PC-3 (cell line): Measurements from ENCODE around the gene OPN1SW. TPM values are rescaled to one million over a fixed set of nuclear protein-coding genes. Genes with fewer than 3 reads are reported as not detected.
A peak's percentile ranks its signal among the peaks of the same experiment; 100 is the strongest.

Source experiments
- ATAC-seq: fragments of 200-7000 bp; cut with Tn5 transposase; 2 replicates; pipeline ENCODE4 v1.9.1; 2020; ENCODE audit warnings: mild to moderate bottlenecking, moderate library complexity
- BruUV-seq: library from RNA; stranded (reverse); fragments of 400-500 nt; replicated peaks from 2 replicates; lab custom pipeline; 2021; lab: Mats Ljungman, UMichigan
- CTCF ChIA-PET: fragments of 300-600 bp; sonication (Branson Sonifier 250); formaldehyde crosslinking; loops from one replicate; lab custom pipeline; 2022; ENCODE audit warnings: antibody characterized with exemption; lab: Charles Lee
- POLR2A ChIA-PET: fragments of 300-600 bp; sonication (Branson Sonifier 250); formaldehyde crosslinking; loops from one replicate; lab custom pipeline; 2022; ENCODE audit warnings: antibody characterized with exemption; ENCODE audit not compliant: unreplicated experiment; lab: Charles Lee
- DNase-seq: peaks from one replicate; pipeline ENCODE4 v3.0.0-alpha.2; 2015
- H2AFZ ChIP-seq: fragments of 300-600 bp; sonication (generic); 2 replicates; pipeline ENCODE4 v1.6.0; 2016; ENCODE audit warnings: antibody characterized with exemption, low read length
- H3F3A ChIP-seq: fragments of 300-600 bp; sonication (generic); one replicate; pipeline ENCODE4 v1.6.0; 2017; ENCODE audit warnings: antibody characterized with exemption, low read length, control low read depth, mild to moderate bottlenecking; ENCODE audit not compliant: unreplicated experiment
- H3K27ac ChIP-seq: fragments of 300-600 bp; sonication (generic); 2 replicates; pipeline ENCODE4 v1.5.1; 2016; ENCODE audit warnings: mild to moderate bottlenecking, low read length
- H3K27me3 ChIP-seq: fragments of 300-600 bp; sonication (generic); 2 replicates; pipeline ENCODE4 v1.6.1; 2016; ENCODE audit warnings: low read length, mixed read lengths
- H3K36me3 ChIP-seq: fragments of 300-600 bp; sonication (generic); 2 replicates; pipeline ENCODE4 v1.6.1; 2016; ENCODE audit warnings: low read depth, mixed run types, low read length, mixed read lengths
- H3K4me1 ChIP-seq: fragments of 300-600 bp; sonication (generic); 2 replicates; pipeline ENCODE4 v1.5.1; 2016; ENCODE audit warnings: low read length; ENCODE audit not compliant: insufficient read depth
- H3K4me2 ChIP-seq: fragments of 300-600 bp; sonication (generic); 2 replicates; pipeline ENCODE4 v1.6.0; 2016; ENCODE audit warnings: low read length
- H3K4me3 ChIP-seq: fragments of 300-600 bp; sonication (generic); 2 replicates; pipeline ENCODE4 v1.5.1; 2016; ENCODE audit warnings: mild to moderate bottlenecking, low read length, mixed read lengths
- H3K79me2 ChIP-seq: fragments of 300-600 bp; sonication (generic); 2 replicates; pipeline ENCODE4 v1.6.1; 2017; ENCODE audit warnings: low read length, mixed read lengths
- H3K9ac ChIP-seq: fragments of 300-600 bp; sonication (generic); 2 replicates; pipeline ENCODE4 v1.6.0; 2016; ENCODE audit warnings: mild to moderate bottlenecking, low read length
- H3K9me2 ChIP-seq: fragments of 300-600 bp; sonication (generic); replicated peaks from 2 replicates; pipeline ENCODE4 v1.6.1; 2016; ENCODE audit warnings: mixed run types, low read length, mixed read lengths
- H3K9me3 ChIP-seq: fragments of 300-600 bp; sonication (generic); 2 replicates; pipeline ENCODE4 v1.6.1; 2016; ENCODE audit warnings: low read length, mixed read lengths
- H4K20me1 ChIP-seq: fragments of 300-600 bp; sonication (generic); 2 replicates; pipeline ENCODE4 v1.6.1; 2016; ENCODE audit warnings: low read length, mixed read lengths
- CTCF ChIP-seq: fragments of 300-600 bp; sonication (generic); conservative IDR thresholded peaks from 2 replicates; pipeline ENCODE4 v1.5.1; 2017; ENCODE audit warnings: antibody characterized with exemption, low read depth, mild to moderate bottlenecking, low read length
- EZH2 ChIP-seq: fragments of 300-600 bp; sonication (generic); IDR thresholded peaks from one replicate; pipeline ENCODE4 v1.6.1; 2017; ENCODE audit warnings: antibody characterized with exemption, mild to moderate bottlenecking, low read length; ENCODE audit not compliant: unreplicated experiment
- EZH2phosphoT487 ChIP-seq: fragments of 300-600 bp; sonication (generic); IDR thresholded peaks from 2 replicates; pipeline ENCODE4 v1.6.1; 2018; ENCODE audit warnings: mild to moderate bottlenecking, antibody characterized with exemption, low read length, borderline replicate concordance
- intact Hi-C: fragments of 100-400 bp; cut with micrococcal nuclease; formaldehyde crosslinking; loops from 2 replicates; pipeline ENCODE4 v1.9.0; 2023
- total RNA-seq: library from RNA; depleted of rRNA; stranded (reverse); fragments of >200 nt; gene quantifications from 2 replicates; pipeline ENCODE4 v1.2.3, GENCODE V29; 2014

The OPN1SW gene
- total RNA-seq, 1 experiment from 2014 or later, result not detected

DNA sequence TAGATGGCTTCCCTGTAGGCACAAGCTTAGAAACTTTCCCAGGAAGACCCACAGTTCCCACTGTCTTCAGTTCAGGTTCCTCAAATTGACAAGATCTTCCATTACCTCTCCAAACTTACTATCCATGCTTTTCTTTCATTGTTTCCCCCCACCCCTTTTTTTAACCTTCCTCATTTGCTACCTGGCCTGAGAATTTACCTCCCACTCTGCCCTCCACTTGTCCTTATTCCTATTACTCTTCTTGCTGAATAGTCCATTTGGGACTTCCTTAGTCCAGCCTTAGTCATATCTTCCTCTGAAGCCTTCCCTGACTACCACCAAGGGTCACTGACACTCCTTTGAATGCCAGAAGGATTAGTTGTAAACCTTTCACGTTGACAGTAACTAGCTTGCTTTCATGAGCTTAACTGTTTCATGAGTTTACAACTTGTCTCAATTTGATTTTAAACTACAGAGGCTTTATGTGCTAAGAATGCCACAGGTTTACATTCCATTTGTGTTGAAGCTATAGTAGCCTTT lies 37.7 kb downstream of the OPN1SW start:
- intact Hi-C loops, result no loop called here
- Histone ChIP-seq H3K27me3 (no peaks in the 10 kb centered on the region), H3K79me2 (peaks cover 38% of the 10 kb centered on the region), H3K9me2 (no peaks in the 10 kb centered on the region), H3K4me3 (peak overlapping the region; percentile 96; the same call in 1 of the 2 replicates), H2AFZ (peak overlapping the region; percentile 79; the same call in 1 of the 2 replicates), H3K9ac (peak overlapping the region; percentile 95), H3K4me2 (peak overlapping the region; percentile 84), H3F3A (no peaks in the 10 kb centered on the region), H3K4me1 (peaks cover 45% of the 10 kb centered on the region), H4K20me1 (peaks cover 30% of the 10 kb centered on the region), H3K36me3 (0 out of 2 replicates have a peak, but pooled peaks cover under 1% of the 10 kb centered on the region), H3K27ac (peak overlapping the region; percentile 78), H3K9me3 (no peaks in the 10 kb centered on the region)
- DNase-seq, result peak; percentile 83
- ChIA-PET POLR2A (interaction anchor here (0.6 to 1.0 kb wide), 2 partner anchors 53 to 151 kb away, joined by 3 to 4 read pairs; no protein-coding TSS in a partner anchor), CTCF (interaction anchor here (0.5 to 0.6 kb wide), 2 partner anchors 8 to 429 kb away, joined by 3 read pairs; no protein-coding TSS in a partner anchor)
- peak; percentile 42 for ATAC-seq
- no TSS peak for BruUV-seq
- TF ChIP-seq CTCF (no peak), EZH2phosphoT487 (no peak), EZH2 (no peak)

DNA sequence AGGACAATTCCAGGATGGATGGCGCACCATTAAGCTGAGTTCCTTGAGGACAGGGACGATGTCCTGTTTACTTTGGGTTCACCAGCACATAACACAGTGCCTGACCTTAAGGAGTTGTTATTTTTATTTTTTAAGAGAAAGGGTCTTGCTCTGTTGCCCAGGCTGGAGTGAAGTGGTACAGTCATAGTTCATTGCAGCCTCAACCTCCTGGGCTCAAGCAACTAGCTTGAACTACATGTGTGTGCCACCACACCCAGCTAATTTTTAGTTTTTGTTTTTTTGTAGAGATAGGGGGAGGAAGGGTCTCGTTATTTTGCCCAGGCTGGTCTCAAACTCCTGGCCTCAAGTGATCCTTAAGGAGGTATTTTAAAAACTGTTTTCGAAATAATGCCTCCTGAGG lies 38.2 kb downstream of the OPN1SW start:
- ChIA-PET POLR2A (interaction anchor here (0.6 to 1.0 kb wide), 2 partner anchors 54 to 152 kb away, joined by 3 to 4 read pairs; no protein-coding TSS in a partner anchor), CTCF (interaction anchor here (0.6 kb wide), 1 partner anchor 9 kb away, joined by 3 read pairs; no protein-coding TSS in a partner anchor)
- Histone ChIP-seq H3K4me1 (peaks cover 40% of the 10 kb centered on the region), H3F3A (no peaks in the 10 kb centered on the region), H3K4me3 (no peak overlapping the region), H3K9me2 (no peaks in the 10 kb centered on the region), H3K27ac (peak overlapping the region; percentile 78), H3K9me3 (no peaks in the 10 kb centered on the region), H3K27me3 (no peaks in the 10 kb centered on the region), H3K36me3 (no peaks in the 10 kb centered on the region), H3K79me2 (peaks cover 33% of the 10 kb centered on the region), H3K4me2 (peak overlapping the region; percentile 84), H2AFZ (no peak overlapping the region), H4K20me1 (peaks cover 27% of the 10 kb centered on the region), H3K9ac (no peak overlapping the region)
- no TSS peak for BruUV-seq
- intact Hi-C loops, result no loop called here
- TF ChIP-seq CTCF, result no peak
- TF ChIP-seq EZH2, result no peak
- no peak for TF ChIP-seq EZH2phosphoT487
- DNase-seq (no peak), ATAC-seq (no peak)

GRCh38 chr7:128735436-128735835 lies 40.2 kb downstream of the OPN1SW start:
- Histone ChIP-seq H3K79me2 (peaks cover 13% of the 10 kb centered on the region), H3K9me3 (no peaks in the 10 kb centered on the region), H3K9me2 (no peaks in the 10 kb centered on the region), H3F3A (no peaks in the 10 kb centered on the region), H2AFZ (no peak overlapping the region), H3K36me3 (no peaks in the 10 kb centered on the region), H3K4me3 (no peak overlapping the region), H4K20me1 (peaks cover 7% of the 10 kb centered on the region), H3K4me2 (no peak overlapping the region), H3K4me1 (peaks cover 20% of the 10 kb centered on the region), H3K27ac (no peak overlapping the region), H3K9ac (no peak overlapping the region), H3K27me3 (no peaks in the 10 kb centered on the region)
- ATAC-seq, result no peak
- ChIA-PET CTCF (no interaction called here), POLR2A (no interaction called here)
- no TSS peak for BruUV-seq
- DNase-seq, result no peak
- intact Hi-C loops, result no loop called here
- TF ChIP-seq CTCF (no peak), EZH2 (no peak), EZH2phosphoT487 (no peak)
